Thyroid gland (tissue), 4 donors: ENCODE measurements around the gene GPC6.

Experiments used
- CTCF ChIP-seq, 6 experiments: fragments of 200-600 bp in 3 of 6; fragments of 450-650 bp in 3 of 6; sonication (generic) in 3 of 6; IDR thresholded peaks; one replicate each; pipeline ENCODE4 v1.5.1; 2016 to 2019; ENCODE audit warnings: antibody characterized with exemption in 6 of 6, mild to moderate bottlenecking in 2 of 6, inconsistent platforms in 1 of 6, moderate library complexity in 1 of 6
- POLR2A ChIP-seq, 2 donors: fragments of 450-650 bp; IDR thresholded peaks; one replicate each; pipeline ENCODE4 v1.6.1; 2017; ENCODE audit warnings: antibody characterized with exemption in 2 of 2, mild to moderate bottlenecking in 2 of 2, moderate library complexity in 1 of 2

DNA sequence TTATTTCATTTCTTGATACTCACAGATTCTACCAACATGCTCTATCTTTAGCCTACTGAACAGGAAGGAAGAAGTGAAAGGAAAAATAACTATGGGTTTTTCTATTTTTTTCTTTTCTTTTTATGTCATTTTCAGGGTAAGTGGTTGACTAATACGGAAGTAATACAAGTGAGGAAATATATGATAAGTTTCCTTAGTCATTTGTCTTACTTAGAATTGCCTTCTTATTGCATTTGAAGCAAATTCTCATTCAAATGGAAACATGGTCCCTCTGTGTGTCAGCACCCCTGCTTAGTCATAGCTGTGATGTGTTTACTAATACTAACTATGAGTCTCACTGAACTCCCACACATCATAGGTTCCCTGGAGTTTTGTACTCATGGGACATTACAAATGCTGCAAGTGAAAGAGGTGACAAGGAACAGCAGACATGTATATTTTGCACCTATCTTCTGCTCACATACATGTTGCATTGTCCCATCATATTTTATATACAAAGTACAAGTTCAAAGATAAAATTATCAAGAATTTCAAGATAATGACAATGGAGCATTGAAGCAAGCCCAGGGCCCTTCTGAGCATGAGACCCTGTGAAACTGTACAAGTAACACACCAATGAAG is 1192.8 kb downstream of the GPC6 start:
- TF ChIP-seq CTCF (IDR thresholded peaks at IDR 0.05) (no peak), POLR2A (IDR thresholded peaks at IDR 0.05) (no peak)
